PC-3 (cell line): ENCODE measurements around the gene DNAJB9.

Experiments used
- CTCF ChIP-seq: fragments of 300-600 bp; sonication (generic); conservative IDR thresholded peaks from 2 replicates; pipeline ENCODE4 v1.5.1; 2017; ENCODE audit warnings: antibody characterized with exemption, low read depth, mild to moderate bottlenecking, low read length
- EZH2 ChIP-seq: fragments of 300-600 bp; sonication (generic); IDR thresholded peaks from one replicate; pipeline ENCODE4 v1.6.1; 2017; ENCODE audit warnings: antibody characterized with exemption, mild to moderate bottlenecking, low read length; ENCODE audit not compliant: unreplicated experiment
- EZH2phosphoT487 ChIP-seq: fragments of 300-600 bp; sonication (generic); IDR thresholded peaks from 2 replicates; pipeline ENCODE4 v1.6.1; 2018; ENCODE audit warnings: mild to moderate bottlenecking, antibody characterized with exemption, low read length, borderline replicate concordance

- TF ChIP-seq CTCF = no peak
- no peak for TF ChIP-seq EZH2
- TF ChIP-seq EZH2phosphoT487 = no peak
Observed at GRCh38 chr7:108580298-108580697, 10.6 kb downstream of the DNAJB9 start.
